HG03571 (cell line): ENCODE measurements around the gene ABL1.
"Not testable (repeated sequence)": the region's sequence is repeated elsewhere in the genome, so short reads cannot be mapped to it uniquely, and the experiment has no call there.

Experiments
- ATAC-seq: cut with Tn5 transposase; IDR thresholded peaks from one replicate; pipeline ENCODE4 v1.9.1; 2021; ENCODE audit not compliant: unreplicated experiment

ABL1 gene

DNA sequence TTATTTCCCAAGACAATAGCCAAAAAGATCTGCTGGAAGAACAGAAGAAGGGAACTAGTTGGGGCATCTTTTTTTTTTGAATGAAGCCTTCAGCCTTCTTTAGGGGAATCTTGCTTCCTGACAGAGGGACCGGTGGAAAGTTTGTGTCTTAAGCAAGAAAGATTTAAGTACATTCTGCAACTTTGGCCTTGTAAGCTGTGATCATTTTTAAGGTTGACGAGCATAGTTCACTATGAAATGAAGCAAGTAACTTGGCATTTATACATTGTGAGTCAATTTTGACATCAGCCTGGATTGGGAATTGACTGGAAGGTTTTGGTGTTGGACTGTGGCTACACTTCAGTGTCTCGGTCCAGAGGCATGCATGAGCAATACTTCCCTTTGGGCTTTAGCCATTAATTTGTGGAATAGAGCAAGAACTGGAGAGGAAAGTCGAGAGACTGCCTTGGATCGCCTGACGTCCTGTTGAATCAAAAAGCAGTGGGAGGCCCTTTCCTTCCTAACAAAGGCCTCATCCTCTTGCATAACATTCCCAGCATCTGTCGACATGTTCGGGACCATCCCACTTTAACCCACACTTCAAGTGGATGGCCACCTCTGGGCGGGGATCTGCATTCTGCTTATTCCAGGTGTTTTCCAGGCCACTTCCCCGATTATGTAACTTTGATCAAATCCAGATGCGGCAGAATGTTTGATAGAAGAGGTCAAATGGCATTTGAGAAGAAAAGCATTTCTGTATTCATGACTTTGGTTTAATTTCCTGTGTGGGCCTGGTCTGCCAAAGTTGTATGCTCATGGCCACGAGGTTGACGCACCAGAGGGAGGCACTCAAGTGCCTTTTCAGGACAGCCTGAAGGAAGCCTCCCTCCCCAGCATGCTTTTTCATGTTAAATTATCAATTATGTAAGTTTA lies 12.5 kb downstream of the ABL1 start:
- ATAC-seq, result no peak

DNA sequence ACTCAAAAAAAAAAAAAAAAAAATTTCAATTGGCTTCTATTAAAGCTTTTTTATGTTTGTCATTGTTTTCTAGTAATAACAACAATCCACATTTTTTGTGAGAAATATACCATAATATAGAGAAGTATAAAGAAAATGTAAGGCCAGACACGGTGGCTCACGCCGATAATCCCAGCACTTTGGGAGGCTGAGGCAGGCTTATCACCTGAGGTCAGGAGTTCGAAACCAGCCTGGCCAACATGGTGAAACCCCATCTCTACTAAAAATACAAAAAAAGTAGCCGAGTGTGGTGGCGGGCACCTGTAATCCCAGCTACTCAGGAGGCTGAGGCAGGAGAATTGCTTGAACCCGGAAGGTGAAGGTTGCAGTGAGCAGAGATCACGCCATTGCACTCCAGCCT lies 13.5 kb downstream of the ABL1 start:
- not testable (repeated sequence) for ATAC-seq

DNA sequence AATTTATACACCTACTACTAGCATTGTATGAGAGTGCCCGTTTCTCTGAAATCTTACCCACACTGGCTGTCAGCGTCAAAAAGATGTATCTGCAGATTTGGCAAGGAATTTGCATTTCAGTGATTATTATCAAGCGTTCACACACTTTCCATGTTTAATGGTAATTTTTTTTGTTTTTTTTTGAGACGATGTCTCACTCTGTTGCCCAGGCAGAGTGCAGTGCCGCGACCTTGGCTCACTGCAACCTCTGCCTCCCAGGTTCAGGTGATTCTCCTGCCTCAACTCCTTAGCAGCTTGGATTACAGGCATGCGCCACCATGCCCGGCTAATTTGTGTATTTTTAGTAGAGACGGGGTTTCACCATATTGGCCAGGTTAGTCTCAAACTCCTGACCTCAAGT lies 14.3 kb downstream of the ABL1 start:
- ATAC-seq, result no peak

DNA sequence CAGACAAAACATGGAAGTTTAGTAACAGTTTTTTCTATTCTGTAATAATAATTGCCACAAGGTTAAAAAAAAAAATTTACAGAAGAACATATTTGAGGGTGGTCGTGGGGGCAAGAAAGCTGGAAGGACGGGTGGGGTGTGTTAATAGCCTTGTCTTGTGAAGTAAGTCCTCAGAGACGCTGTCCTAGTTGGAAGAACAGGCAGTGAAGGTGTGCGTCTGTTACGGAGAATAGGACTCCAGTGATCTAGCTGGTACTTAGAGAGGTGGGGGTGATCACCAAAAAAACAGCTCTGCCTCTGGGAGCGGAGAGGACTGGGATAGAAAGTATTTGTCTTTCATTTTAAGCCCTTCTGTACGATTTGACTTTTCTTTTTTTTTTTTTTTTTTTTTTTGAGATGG lies 17.7 kb downstream of the ABL1 start:
- ATAC-seq, result no peak

DNA sequence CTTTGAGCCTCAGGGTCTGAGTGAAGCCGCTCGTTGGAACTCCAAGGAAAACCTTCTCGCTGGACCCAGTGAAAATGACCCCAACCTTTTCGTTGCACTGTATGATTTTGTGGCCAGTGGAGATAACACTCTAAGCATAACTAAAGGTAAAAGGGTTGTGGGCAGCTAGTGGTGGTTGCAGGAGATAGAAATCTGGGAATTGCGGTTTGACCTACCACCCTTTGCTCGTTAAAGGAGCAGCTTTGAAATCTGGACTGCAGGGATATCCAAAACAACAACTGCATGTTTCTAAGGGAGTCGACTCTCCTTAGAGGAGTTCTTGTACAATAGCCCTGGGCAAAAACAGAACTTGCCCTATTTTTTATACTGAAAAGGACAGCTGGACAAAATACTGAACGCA lies 19.0 kb downstream of the ABL1 start:
- no peak for ATAC-seq

DNA sequence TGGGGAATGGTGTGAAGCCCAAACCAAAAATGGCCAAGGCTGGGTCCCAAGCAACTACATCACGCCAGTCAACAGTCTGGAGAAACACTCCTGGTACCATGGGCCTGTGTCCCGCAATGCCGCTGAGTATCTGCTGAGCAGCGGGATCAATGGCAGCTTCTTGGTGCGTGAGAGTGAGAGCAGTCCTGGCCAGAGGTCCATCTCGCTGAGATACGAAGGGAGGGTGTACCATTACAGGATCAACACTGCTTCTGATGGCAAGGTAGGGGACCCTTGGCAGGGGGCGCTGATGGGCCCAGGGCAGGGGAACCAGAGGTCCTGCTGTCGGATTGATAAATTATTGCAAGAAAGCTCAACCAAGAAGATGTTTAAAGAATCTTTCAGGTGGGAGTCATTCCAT lies 19.8 kb downstream of the ABL1 start:
- no peak for ATAC-seq

GRCh38 chr9:130856474-130856873 lies 21.4 kb downstream of the ABL1 start:
- no peak for ATAC-seq

DNA sequence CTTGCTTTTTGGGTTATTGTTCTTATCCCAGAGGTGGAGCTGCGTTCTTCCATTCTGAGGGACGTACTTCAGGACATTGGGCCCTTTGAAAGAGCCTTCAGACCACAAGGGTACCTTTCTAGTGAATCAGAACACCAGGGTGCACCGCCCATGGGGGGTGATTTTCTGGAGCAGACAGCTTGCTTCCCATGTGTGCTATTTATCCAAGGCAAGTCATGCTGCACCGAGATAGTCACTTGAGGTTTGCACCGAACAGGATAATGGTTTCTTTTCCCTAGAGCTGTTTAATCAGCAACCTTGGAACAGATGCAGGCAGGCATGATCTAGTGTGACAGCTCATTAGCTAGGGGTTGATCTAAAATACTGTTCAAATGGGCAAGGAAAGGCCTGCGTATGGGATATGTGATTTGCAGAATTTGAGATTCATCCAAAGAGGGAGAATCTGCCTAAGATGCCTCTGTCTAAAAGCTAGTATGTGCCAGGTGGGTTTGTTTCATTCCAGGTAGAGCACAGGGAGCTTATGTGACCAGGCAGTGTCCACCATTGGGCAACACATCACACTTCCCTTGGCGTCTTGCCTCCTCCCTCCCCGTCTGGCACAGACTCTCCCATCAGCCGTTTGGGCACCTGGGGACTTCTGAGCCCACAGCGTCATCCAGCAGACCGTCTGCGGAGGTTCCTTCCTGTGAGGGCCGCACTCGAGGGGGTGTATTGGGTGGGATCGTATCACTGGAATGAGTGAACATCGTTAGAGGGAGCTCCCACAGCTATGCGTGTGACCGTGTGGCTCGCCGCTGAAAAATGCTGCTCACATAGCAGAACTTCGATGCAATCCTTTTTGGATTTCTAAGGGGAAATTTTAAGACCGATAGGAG lies 23.0 kb downstream of the ABL1 start:
- no peak for ATAC-seq

GRCh38 chr9:130858739-130859705 lies 24.0 kb downstream of the ABL1 start:
- no peak for ATAC-seq

DNA sequence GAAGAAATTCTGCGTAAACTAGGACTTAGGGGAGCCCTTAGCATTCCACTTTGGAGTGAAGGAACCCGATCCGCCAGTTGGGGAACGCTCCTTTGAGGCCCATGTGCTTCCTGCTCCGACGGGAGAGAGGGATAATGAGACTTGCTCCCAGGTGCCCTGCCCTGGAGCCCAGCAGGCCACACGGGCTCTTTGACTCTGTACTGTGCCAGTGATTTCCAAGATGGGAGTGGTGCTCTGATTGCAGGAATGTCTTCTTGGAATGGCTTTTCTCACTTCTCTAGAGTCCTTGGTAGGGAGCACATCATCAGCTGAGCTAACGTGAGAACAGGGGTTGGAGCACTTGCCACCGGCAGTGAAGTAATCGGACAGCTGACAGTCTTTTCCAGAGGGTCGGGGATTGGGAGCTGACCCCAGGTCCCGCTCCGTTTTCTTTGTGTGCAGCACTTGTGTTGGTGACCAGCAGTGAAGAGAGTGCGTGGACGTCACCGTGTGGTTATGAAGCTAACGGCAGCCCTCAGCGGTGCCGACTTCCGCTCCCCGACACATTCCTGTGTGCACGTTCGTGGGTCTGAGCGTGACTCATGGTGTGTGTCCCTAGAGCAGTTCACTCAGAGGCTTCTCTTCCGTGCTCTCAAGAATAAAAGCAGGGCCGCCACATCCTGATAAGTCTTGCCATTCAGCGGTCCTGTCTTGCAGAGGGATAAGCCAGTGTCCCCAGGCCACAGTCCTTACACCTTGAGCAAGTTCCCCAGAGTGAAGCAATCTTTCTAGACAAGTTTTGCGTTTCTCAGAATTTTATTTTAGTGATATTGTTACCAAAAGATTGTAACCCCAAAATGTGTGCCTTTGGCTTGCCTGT lies 25.6 kb downstream of the ABL1 start:
- no peak for ATAC-seq

DNA sequence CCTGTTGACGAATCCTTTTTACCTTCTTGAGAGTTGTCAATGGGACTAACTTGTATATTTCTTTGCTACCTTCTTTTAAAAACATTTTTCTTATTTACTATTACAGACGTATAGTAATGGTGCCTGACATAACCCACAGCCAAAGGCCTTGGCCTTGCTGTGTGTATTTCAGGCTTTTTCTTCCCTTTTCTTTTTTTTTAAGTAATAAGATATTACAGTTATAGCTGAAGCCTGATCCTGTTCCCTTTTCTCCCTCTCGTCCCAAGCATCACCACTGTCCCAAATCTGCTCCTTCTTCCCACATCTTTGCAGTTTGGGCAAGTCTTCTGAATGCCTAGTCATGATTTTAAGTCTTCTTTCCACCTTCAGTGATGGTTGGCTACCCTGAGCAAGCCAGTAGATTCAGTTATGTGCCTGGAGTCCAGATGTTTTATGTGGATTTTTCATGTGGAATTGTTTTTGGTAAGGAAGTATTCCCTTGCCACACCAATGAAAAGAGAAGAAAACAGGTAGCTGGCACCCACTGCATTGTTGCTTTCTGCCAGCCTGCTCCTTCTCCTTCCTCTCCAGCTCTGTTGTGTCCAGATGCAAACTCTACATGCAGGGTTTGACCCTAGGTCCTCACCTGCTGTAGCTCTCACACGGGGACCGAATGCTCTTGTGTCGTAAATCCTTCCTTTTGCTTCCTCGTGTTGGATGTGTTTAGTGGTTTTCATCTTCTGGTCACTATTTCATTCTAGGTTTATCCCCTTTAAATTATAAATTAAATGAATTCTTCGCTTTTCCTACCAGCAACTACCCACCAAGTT lies 26.5 kb downstream of the ABL1 start:
- ATAC-seq, result no peak

DNA sequence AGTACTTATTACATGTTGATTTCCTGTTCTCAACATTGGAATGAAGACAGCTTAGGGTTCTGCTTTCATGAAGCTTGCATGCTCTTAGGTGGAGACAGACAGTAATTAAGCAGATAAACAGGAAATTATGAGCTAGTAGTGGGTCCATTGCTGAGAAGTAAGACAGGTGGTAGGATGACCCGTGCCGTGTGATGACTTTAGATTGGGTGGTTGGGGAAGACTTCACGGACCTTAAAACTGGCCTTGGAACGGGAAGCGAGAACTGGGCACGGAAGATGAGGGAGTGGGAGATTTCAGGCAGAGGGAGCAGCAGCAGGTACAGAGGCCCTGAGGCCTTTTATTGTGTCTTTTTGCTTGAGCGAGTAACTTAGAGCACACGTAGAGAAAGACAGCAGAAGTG lies 27.2 kb downstream of the ABL1 start:
- ATAC-seq, result no peak

DNA sequence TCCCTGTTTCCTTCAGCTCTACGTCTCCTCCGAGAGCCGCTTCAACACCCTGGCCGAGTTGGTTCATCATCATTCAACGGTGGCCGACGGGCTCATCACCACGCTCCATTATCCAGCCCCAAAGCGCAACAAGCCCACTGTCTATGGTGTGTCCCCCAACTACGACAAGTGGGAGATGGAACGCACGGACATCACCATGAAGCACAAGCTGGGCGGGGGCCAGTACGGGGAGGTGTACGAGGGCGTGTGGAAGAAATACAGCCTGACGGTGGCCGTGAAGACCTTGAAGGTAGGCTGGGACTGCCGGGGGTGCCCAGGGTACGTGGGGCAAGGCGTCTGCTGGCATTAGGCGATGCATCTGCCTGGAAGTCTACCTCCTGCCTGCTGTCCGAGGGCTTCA lies 27.7 kb downstream of the ABL1 start:
- no peak for ATAC-seq

DNA sequence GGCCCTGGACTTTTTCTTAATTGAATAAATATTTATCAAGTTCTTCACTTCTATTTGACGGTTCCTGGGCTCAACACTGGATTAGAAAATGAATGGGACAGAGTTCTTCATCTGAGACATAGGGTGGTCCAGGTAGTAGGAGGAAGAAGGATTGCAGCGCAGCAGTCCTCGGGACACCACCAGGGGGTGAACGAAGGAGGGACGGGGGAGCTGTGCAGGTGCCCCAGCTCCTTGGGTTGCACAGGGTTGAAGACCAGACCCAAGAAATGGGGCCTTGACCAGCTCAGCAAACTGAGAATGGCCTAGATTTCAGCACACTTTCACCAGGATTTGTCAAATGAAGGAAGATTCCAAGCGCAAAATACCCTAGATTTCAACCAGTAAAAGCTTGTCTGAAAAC lies 29.5 kb downstream of the ABL1 start:
- no peak for ATAC-seq

DNA sequence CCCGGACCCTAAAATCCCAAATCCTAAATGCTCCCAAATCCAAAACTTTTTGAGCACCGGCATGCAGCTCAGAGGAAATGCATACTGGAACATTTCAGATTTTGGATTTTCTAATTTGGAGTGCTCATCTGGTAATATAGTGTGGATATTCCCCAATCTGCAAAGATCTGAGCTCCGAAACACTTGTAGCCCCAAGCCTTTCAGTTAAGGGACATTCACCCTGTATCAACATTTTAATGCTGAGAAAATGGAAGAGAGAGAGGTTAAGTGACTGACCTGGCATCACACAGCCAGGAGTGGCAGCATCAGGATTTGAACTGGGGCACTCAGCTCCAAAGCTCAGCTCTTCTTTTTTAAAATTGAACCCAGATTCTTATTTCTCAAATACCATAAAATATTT lies 30.9 kb downstream of the ABL1 start:
- ATAC-seq, result no peak

DNA sequence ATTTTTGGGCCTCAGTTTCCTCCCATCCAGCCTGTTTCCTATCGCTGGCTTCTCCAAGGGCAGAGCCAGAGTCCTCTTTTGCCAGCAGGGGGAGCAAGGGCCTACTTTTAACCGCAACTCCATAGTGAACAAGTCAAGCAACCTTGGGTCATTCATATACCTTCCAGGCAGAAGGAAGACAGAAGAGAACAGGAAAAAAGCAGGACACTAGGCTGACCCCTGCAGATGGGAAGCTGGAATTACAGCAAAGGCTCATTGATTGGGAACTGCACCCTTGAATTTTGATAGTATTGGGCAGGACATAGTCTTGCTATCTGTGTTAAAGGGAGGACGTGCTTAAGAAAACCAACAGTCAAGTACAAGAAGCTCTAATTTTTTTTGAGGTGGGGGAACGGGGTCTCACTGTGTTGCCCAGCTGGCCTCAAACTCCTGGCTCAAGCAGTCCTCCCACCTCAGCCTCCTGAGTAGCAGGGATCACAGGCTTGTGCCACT lies 31.5 kb downstream of the ABL1 start:
- ATAC-seq, result no peak

DNA sequence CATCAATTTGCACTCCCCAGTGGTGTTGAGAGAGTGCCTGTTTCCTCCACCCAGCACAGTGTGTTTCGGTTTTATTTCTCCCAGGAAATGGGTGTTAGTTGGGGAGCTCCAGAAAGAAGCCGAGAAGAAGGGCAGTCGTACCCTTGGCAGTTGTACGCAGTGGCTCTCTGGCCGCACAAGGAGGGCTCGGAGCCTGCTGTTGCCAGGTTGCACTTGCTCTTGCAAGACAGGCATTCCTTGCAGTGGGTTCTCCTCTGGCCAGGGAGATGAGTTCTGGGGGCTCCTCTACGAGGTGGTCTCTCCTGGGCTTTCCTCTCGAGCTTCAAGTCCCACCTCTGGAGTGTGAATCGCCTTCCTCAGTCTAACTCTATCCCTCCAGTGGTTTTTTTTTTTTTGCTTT lies 32.5 kb downstream of the ABL1 start:
- ATAC-seq, result no peak

- no peak for ATAC-seq
Measured at GRCh38 chr9:130868230-130868629, 33.2 kb downstream of the ABL1 start.

GRCh38 chr9:130869250-130869649 lies 34.2 kb downstream of the ABL1 start:
- no peak for ATAC-seq
